Measurements from ENCODE around the gene TSR3. TPM values are rescaled to one million over a fixed set of nuclear protein-coding genes. Genes with fewer than 3 reads are reported as not detected.

TSR3 gene
- total RNA-seq, 2 donors from 2014 or later = 64.9 to 67.4 TPM

DNA sequence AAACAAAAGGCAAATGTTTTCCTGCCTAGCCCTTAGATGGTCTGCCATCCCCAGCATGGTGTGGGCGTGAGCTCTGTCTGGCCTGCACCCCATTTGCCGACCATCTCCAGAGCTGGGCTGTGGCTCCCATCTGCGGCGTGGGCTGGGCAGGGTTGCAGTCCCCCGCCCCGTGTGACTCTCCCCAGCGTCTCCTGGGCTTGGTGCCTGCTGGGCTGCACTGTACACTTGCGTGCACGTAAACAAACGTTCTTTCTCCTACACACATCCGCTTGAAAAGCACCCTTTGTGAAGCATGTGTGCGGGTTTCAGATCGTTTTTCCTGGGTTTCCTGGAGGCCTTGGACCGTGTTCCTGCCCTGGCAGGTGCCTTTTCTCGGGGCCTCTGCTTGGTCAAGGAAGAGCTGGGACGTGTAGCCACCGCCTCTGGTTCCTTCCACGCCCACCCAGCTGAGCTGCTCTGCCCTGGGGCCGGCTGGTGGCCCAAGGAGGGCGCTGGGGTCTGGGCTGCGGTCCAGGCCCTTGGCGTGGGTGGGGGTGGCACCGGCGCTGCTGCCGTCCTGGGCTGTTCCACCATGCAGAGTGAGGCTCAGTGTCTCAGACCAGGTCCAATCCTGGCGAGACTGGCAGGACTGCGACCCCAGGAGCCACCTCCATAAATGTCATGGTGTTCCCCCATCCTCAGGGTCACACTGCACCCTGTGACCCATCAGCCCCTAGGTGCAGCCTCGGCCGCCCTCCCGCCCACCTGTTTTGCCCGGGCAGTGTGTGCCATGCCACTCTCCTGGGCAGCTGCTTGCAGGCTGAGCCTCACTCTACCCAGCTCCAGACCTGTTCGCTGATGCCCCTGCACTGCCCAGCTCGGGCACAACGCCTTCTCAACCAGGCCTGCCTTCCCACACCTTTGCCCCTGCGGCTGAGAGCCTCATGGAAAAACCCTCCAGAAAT lies 28.1 kb downstream of the TSR3 start:
- H3K27ac ChIP-seq (ENCODE audit: low read depth, low read length) = no peak overlapping the region
- WGBS, 2 experiments (ENCODE audit: insufficient coverage in 1 of 2, insufficient read length in 1 of 2) = 96 to 97% methylated on average over 29 to 35 of the region's 35 CpGs
- no peak for DNase-seq
- H3K4me1 ChIP-seq (ENCODE audit: control insufficient read depth, insufficient read depth, low read length) = no peaks in the 10 kb centered on the region
- H3K9me3 Mint-ChIP-seq = no peaks in the 10 kb centered on the region
- peaks cover 49% of the 10 kb centered on the region for H3K36me3 ChIP-seq (ENCODE audit: control insufficient read depth, insufficient read depth, low read length)
- no peak overlapping the region for H3K9ac ChIP-seq (ENCODE audit: extremely low read depth, low read length, poor library complexity, severe bottlenecking)
- no peaks in the 10 kb centered on the region for H3K9me3 ChIP-seq (ENCODE audit: control insufficient read depth, low read length)
- no peak overlapping the region for H3K4me3 ChIP-seq (ENCODE audit: low read length)
- peak overlapping the region; percentile 52 for H3K27ac Mint-ChIP-seq
- peaks cover 48% of the 10 kb centered on the region for H3K36me3 Mint-ChIP-seq (ENCODE audit: low read depth)
- no peaks in the 10 kb centered on the region for H3K27me3 ChIP-seq (ENCODE audit: control insufficient read depth, insufficient read depth, low read length, poor library complexity, severe bottlenecking)
- TF ChIP-seq, protein P1, sequence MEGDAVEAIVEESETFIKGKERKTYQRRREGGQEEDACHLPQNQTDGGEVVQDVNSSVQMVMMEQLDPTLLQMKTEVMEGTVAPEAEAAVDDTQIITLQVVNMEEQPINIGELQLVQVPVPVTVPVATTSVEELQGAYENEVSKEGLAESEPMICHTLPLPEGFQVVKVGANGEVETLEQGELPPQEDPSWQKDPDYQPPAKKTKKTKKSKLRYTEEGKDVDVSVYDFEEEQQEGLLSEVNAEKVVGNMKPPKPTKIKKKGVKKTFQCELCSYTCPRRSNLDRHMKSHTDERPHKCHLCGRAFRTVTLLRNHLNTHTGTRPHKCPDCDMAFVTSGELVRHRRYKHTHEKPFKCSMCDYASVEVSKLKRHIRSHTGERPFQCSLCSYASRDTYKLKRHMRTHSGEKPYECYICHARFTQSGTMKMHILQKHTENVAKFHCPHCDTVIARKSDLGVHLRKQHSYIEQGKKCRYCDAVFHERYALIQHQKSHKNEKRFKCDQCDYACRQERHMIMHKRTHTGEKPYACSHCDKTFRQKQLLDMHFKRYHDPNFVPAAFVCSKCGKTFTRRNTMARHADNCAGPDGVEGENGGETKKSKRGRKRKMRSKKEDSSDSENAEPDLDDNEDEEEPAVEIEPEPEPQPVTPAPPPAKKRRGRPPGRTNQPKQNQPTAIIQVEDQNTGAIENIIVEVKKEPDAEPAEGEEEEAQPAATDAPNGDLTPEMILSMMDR (conservative IDR thresholded peaks at IDR 0.05) = no peak
- no peak overlapping the region for H3K4me3 Mint-ChIP-seq
- no peaks in the 10 kb centered on the region for H3K27me3 Mint-ChIP-seq (ENCODE audit: insufficient read depth)
- H3K4me1 Mint-ChIP-seq = no peaks in the 10 kb centered on the region

DNA sequence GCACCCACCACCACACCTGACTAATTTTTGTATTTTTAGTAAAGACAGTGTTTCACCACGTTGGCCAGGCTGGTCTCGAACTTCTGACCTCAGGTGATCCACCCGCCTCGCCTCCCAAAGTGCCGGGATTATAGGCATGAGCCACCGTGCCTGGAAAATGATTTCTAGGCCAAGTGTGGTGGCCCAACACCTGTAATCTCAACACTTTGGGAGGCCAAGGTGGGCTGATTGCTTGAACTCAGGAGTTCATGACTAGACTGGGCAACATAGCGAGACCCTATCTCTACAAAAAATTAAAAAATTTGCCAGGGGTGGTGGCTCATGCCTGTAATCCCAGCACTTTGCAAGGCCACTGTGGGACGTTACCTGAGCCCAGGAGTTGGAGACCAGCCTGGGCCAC lies 29.3 kb downstream of the TSR3 start:
- no peak overlapping the region for H3K27ac Mint-ChIP-seq
- peaks cover 60% of the 10 kb centered on the region for H3K36me3 Mint-ChIP-seq (ENCODE audit: low read depth)
- H3K36me3 ChIP-seq (ENCODE audit: control insufficient read depth, insufficient read depth, low read length) = peaks cover 61% of the 10 kb centered on the region
- H3K4me1 ChIP-seq (ENCODE audit: control insufficient read depth, insufficient read depth, low read length) = no peaks in the 10 kb centered on the region
- 93 to 98% methylated on average over 8 of the region's 8 CpGs for WGBS, 2 experiments (ENCODE audit: insufficient coverage in 1 of 2, insufficient read length in 1 of 2)
- no peak overlapping the region for H3K4me3 ChIP-seq (ENCODE audit: low read length)
- H3K27ac ChIP-seq (ENCODE audit: low read depth, low read length) = no peak overlapping the region
- H3K9me3 ChIP-seq (ENCODE audit: control insufficient read depth, low read length) = no peaks in the 10 kb centered on the region
- no peak overlapping the region for H3K4me3 Mint-ChIP-seq
- no peaks in the 10 kb centered on the region for H3K9me3 Mint-ChIP-seq
- H3K4me1 Mint-ChIP-seq = no peaks in the 10 kb centered on the region
- no peaks in the 10 kb centered on the region for H3K27me3 ChIP-seq (ENCODE audit: control insufficient read depth, insufficient read depth, low read length, poor library complexity, severe bottlenecking)
- DNase-seq = no peak
- H3K9ac ChIP-seq (ENCODE audit: extremely low read depth, low read length, poor library complexity, severe bottlenecking) = no peak overlapping the region
- no peaks in the 10 kb centered on the region for H3K27me3 Mint-ChIP-seq (ENCODE audit: insufficient read depth)
- TF ChIP-seq, protein P1 (conservative IDR thresholded peaks at IDR 0.05) = no peak

DNA sequence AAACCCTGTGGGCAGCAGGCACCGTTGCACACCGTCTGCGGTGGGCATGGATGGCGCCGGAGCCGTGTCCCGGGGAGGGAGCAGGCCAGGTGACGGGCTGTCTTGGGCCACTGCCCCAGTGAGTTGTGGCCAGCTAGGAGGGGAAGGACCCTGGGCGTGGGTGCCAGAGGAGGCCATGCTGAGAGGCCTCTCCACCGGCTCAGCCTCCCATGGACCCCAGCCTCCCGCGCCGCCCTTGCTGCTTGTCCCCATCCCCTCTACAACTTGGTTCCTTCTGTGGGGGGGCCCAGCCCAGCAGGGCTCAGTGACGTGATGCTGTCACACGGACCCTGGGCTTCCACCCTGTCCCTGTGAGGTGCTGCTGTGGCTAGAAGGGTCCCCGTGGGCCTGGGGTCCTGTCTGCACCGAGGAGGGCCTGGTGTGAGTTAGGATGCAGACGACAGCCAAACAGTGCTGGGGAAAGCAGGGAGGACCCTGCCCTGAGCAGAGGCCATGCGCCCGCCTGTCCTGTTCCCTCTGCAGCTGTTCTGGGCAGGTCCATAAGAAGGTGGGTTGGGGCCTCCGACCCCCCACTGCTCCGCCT lies 30.9 kb downstream of the TSR3 start:
- no peaks in the 10 kb centered on the region for H3K4me1 Mint-ChIP-seq
- H3K9me3 Mint-ChIP-seq = no peaks in the 10 kb centered on the region
- H3K27me3 Mint-ChIP-seq (ENCODE audit: insufficient read depth) = no peaks in the 10 kb centered on the region
- Histone ChIP-seq H3K36me3 (ENCODE audit: control insufficient read depth, insufficient read depth, low read length) (peaks cover 77% of the 10 kb centered on the region), H3K4me3 (ENCODE audit: low read length) (no peak overlapping the region), H3K4me1 (ENCODE audit: control insufficient read depth, insufficient read depth, low read length) (no peaks in the 10 kb centered on the region), H3K9ac (ENCODE audit: extremely low read depth, low read length, poor library complexity, severe bottlenecking) (no peak overlapping the region), H3K27ac (ENCODE audit: low read depth, low read length) (no peak overlapping the region), H3K27me3 (ENCODE audit: control insufficient read depth, insufficient read depth, low read length, poor library complexity, severe bottlenecking) (no peaks in the 10 kb centered on the region), H3K9me3 (ENCODE audit: control insufficient read depth, low read length) (no peaks in the 10 kb centered on the region)
- peaks cover 75% of the 10 kb centered on the region for H3K36me3 Mint-ChIP-seq (ENCODE audit: low read depth)
- no peak overlapping the region for H3K27ac Mint-ChIP-seq
- H3K4me3 Mint-ChIP-seq = no peak overlapping the region
- DNase-seq = no peak
- 80 to 91% methylated on average over 7 to 21 of the region's 22 CpGs for WGBS, 2 experiments (ENCODE audit: insufficient coverage in 1 of 2, insufficient read length in 1 of 2)
- TF ChIP-seq, protein P1 (conservative IDR thresholded peaks at IDR 0.05) = no peak

All from endodermal cell (in vitro differentiated cells).